Activated CD4-positive, alpha-beta memory T cell treated with anti-CD3 and anti-CD28 coated beads, Interleukin-2, amount 10 ng/mL, durations not matched to agents 7 days and 5 days (primary cell): Measurements from ENCODE around the gene ISM1. TPM values are rescaled to one million over a fixed set of nuclear protein-coding genes. Genes with fewer than 3 reads are reported as not detected.

Experiments used
- CTCF ChIA-PET: fragments of 350-600 bp; sonication (Branson Sonifier 250); formaldehyde crosslinking; loops from one replicate; lab custom pipeline; 2021; ENCODE audit warnings: antibody characterized with exemption, inconsistent platforms; lab: Charles Lee
- POLR2A ChIA-PET: fragments of 350-600 bp; sonication (Branson Sonifier 250); formaldehyde crosslinking; loops from one replicate; lab custom pipeline; 2021; ENCODE audit warnings: antibody characterized with exemption; lab: Charles Lee
- DNase-seq: peaks from one replicate; pipeline ENCODE4 v3.0.0-alpha.2; 2020
- H3K27ac Mint-ChIP-seq: one replicate; pipeline ENCODE4 v1.8.0; 2021; ENCODE audit warnings: mild to moderate bottlenecking, mixed read lengths
- H3K27me3 Mint-ChIP-seq: one replicate; pipeline ENCODE4 v1.8.0; 2021; ENCODE audit warnings: mixed read lengths
- H3K36me3 Mint-ChIP-seq: one replicate; pipeline ENCODE4 v1.8.0; 2021; ENCODE audit warnings: low read depth, mixed read lengths
- H3K4me1 Mint-ChIP-seq: one replicate; pipeline ENCODE4 v1.8.0; 2021; ENCODE audit warnings: mixed read lengths
- H3K4me3 Mint-ChIP-seq: one replicate; pipeline ENCODE4 v1.8.0; 2021; ENCODE audit warnings: mild to moderate bottlenecking, mixed read lengths
- H3K9me3 Mint-ChIP-seq: one replicate; pipeline ENCODE4 v1.8.0; 2021; ENCODE audit warnings: mixed read lengths
- total RNA-seq, 2 experiments: library from RNA; stranded (reverse); gene quantifications; one replicate each; pipeline ENCODE4 v1.2.3, GENCODE V29; 2021

Gene ISM1
- total RNA-seq, 2 experiments from 2014 or later = not detected

DNA sequence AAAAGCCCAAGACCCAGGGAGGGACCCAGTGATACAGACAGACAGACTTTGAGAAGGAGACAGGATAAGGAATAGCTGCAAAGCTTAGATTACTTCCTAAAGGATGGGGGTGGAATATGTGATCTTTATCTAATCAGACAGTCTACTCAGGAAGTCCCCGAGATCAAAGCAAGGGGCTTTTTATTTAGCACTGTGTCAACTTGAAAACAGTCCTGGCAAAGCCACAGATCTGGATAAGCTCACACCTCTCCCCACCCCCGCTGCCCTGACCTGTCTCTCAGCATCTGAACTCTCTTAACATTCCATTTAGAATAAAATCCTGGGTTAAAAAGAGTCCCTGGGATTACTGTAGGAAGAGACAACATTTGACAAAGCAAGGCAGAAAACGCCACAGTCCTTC lies 101.5 kb downstream of the ISM1 start:
- no peak overlapping the region for H3K4me3 Mint-ChIP-seq
- no peaks in the 10 kb centered on the region for H3K36me3 Mint-ChIP-seq
- peaks cover 4% of the 10 kb centered on the region for H3K9me3 Mint-ChIP-seq
- no peak for DNase-seq
- H3K27ac Mint-ChIP-seq = no peak overlapping the region
- CTCF ChIA-PET = no interaction called here
- no peaks in the 10 kb centered on the region for H3K4me1 Mint-ChIP-seq
- POLR2A ChIA-PET = no interaction called here
- H3K27me3 Mint-ChIP-seq = peaks cover 12% of the 10 kb centered on the region

DNA sequence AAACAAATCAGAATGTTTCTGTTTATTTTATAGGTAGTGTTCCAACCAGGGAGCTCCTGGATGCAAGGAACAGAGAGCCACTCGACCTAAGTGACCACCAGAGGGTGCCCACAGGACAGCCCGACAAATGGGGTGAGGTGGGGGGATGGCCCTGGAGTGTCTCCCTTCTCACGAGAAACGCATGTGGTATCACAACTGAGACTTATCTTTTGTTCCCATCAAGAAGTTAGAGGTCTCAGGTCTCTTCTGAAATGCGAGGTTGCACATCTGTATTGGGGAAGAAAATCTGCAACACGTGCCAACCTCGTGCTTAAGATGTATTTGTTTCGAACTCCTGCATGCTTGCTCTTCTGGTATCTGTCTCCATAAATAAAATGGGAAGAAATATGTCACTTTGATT lies 104.0 kb downstream of the ISM1 start:
- no peak overlapping the region for H3K27ac Mint-ChIP-seq
- no peak overlapping the region for H3K4me3 Mint-ChIP-seq
- H3K36me3 Mint-ChIP-seq = no peaks in the 10 kb centered on the region
- no peaks in the 10 kb centered on the region for H3K4me1 Mint-ChIP-seq
- ChIA-PET POLR2A (no interaction called here), CTCF (interaction anchor here (1.1 to 1.7 kb wide), 2 partner anchors 221 to 446 kb away, joined by 5 to 7 read pairs; no protein-coding TSS in a partner anchor)
- DNase-seq = no peak
- no peaks in the 10 kb centered on the region for H3K9me3 Mint-ChIP-seq
- H3K27me3 Mint-ChIP-seq = peaks cover 17% of the 10 kb centered on the region

DNA sequence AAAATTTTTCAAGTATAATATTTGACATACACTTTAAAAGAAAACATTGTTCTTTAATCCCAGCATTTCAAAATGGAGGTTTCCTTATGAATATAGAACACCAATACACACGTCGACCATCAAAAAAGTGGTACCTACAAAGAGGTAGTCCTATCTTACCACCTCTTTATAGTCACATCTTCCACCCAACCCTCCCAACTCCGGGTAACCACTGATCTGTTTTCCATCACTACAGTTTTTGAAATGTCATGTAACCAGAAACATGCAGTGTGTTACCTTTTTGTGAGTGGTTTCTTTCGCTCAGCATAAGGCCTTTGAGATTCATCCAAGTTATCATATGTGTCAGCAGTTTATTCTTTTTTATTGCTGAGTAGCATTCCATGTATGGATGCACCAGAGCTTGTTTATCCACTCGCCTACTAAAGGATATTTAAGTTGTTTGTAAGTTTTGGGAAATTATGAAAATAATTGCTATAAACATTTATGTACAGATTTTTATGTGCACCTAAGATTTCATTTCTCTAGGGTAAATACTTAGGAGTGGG lies 104.8 kb downstream of the ISM1 start:
- H3K27me3 Mint-ChIP-seq = peaks cover 20% of the 10 kb centered on the region
- H3K4me1 Mint-ChIP-seq = no peaks in the 10 kb centered on the region
- no peaks in the 10 kb centered on the region for H3K9me3 Mint-ChIP-seq
- no peak for DNase-seq
- H3K27ac Mint-ChIP-seq = no peak overlapping the region
- ChIA-PET POLR2A (no interaction called here), CTCF (no interaction called here)
- no peak overlapping the region for H3K4me3 Mint-ChIP-seq
- H3K36me3 Mint-ChIP-seq = no peaks in the 10 kb centered on the region

DNA sequence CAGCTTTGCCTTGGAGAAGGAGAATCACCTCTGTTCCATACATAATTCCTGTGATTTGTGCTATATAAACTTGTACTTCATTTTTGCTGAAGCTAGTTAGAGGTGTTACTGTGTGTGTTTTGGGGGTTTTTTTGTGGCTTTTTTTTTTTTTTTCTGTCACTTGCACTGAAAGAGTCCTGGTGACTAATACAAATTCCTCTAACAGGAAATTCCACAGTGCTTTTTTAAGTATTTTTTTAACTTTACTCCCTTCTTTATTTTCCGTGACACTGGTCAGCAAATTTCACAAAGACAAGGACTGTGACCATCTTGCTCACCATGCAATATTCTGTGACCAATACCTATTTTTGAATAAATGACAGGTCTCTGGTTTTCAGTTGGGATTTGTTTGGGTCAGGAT lies 110.5 kb downstream of the ISM1 start:
- ChIA-PET CTCF (no interaction called here), POLR2A (no interaction called here)
- Mint-ChIP-seq H3K27me3 (peaks cover 10% of the 10 kb centered on the region), H3K9me3 (no peaks in the 10 kb centered on the region), H3K4me1 (no peaks in the 10 kb centered on the region), H3K4me3 (no peak overlapping the region), H3K36me3 (no peaks in the 10 kb centered on the region), H3K27ac (no peak overlapping the region)
- DNase-seq = no peak

DNA sequence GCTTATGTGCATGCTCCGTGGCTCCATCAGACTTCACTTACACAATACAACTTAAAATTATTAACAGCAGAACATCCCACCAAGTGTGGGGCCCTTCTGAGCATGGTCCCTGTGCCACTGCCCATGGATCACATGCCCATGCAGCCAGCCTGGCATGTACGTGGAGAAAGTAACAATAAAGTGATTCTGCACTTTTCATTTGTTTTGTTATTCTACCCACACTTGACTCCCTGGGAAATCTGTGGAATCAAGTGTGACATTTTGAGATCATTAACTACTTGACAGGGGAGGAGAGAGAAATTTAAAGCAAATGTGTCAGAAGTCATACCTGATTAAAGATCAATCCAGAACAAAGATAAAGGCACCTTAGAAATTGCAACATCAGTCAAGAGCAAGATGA lies 112.0 kb downstream of the ISM1 start:
- no peaks in the 10 kb centered on the region for H3K9me3 Mint-ChIP-seq
- no peaks in the 10 kb centered on the region for H3K36me3 Mint-ChIP-seq
- POLR2A ChIA-PET = no interaction called here
- H3K4me3 Mint-ChIP-seq = no peak overlapping the region
- no peak overlapping the region for H3K27ac Mint-ChIP-seq
- peaks cover 9% of the 10 kb centered on the region for H3K27me3 Mint-ChIP-seq
- DNase-seq = no peak
- no peaks in the 10 kb centered on the region for H3K4me1 Mint-ChIP-seq
- CTCF ChIA-PET = interaction anchor here (0.8 kb wide), 1 partner anchor 30 kb away, joined by 3 read pairs; no protein-coding TSS in a partner anchor

DNA sequence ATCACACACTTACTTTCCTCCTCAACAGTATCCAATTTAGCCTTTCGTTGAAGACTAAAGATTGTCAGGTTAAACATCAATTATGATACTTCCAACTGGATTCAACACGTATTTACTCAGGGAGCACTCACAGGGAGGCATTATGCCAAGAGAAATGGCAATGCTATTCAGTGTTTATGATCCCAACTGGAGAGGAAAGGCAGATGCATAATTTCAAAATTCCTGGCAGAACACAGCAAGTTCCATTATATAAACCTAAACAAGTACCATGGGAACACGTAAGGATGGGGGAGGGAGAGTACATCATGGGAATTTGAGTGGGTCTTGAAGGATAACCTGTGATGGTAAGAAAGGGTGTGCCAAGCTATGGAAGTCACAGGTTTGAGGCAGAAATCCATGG lies 112.7 kb downstream of the ISM1 start:
- Mint-ChIP-seq H3K36me3 (no peaks in the 10 kb centered on the region), H3K9me3 (no peaks in the 10 kb centered on the region), H3K27me3 (peaks cover 7% of the 10 kb centered on the region), H3K4me3 (no peak overlapping the region), H3K27ac (no peak overlapping the region), H3K4me1 (no peaks in the 10 kb centered on the region)
- POLR2A ChIA-PET = no interaction called here
- CTCF ChIA-PET = no interaction called here
- DNase-seq = no peak

DNA sequence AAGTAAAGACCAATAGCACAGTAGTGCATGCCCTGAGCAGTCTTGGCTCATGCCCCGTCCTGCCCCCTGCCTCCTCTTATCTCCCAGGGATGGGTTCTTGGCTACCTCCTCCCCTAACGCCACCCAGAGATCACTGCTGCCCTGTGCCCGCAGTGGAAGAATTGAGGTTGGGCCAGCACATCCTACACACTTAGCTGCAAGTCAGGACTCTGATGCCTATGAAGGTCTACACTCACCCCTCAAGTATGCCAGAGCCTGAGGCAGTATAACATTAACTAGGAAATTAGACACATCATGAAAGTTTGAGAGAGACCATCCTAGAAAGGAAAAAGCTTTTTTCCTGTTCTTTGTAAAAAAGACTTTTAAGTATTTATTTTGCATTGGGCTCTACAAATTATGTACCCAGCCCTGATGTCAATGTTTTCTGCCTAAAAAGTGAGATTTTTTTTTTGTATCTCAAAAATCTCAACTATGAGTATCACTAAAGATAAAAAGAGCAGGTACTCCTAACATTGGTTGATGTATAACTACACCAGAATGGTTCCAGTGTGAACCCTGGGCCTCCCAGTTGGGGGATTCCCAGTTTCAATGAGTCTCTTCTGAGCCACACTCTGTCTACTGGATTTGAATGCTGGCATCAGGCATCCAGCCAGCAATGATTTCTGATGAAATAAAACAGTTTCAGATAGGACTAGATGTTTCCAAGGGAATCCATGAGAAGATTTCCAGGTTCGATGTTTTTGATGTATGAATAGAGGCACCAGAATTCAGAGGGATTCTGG lies 115.4 kb downstream of the ISM1 start:
- Mint-ChIP-seq H3K4me1 (no peaks in the 10 kb centered on the region), H3K27ac (no peak overlapping the region), H3K27me3 (peaks cover 1% of the 10 kb centered on the region), H3K36me3 (no peaks in the 10 kb centered on the region), H3K4me3 (no peak overlapping the region), H3K9me3 (no peaks in the 10 kb centered on the region)
- POLR2A ChIA-PET = no interaction called here
- CTCF ChIA-PET = no interaction called here
- no peak for DNase-seq

DNA sequence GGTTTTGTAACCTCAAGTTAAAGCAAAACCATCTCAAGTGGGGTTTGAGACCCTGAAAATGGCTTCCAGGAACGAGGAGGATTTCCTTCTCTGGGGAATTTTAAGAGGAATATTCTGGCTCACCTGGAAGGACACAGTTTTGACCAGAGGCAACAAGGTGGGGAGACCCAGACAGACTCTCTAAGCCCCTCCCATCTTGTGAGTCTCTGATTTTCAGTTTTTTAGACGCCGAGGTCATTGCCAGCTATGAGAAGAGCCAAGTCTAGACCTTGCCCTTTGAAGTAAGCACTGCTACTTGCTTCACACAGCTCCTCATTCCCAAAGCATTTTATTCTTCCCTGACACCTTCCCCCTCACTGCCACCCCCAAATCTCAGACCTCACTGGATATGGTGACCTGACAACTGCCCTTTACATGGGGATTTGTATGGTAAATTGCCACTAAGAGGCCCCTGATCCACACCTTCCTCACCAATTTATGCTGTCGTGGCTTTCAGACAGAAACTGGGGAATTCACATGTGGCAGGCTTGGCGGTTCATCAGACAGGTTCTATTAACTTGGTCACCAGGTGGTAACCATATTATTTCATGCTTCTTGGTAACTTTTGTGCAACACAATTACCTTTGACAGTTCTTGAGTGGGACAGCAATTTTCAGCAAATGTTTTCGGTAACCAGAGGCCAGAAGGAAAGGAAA lies 116.2 kb downstream of the ISM1 start:
- DNase-seq = no peak
- H3K27ac Mint-ChIP-seq = no peak overlapping the region
- H3K9me3 Mint-ChIP-seq = no peaks in the 10 kb centered on the region
- H3K27me3 Mint-ChIP-seq = peaks cover 1% of the 10 kb centered on the region
- no peaks in the 10 kb centered on the region for H3K4me1 Mint-ChIP-seq
- POLR2A ChIA-PET = no interaction called here
- CTCF ChIA-PET = no interaction called here
- no peak overlapping the region for H3K4me3 Mint-ChIP-seq
- H3K36me3 Mint-ChIP-seq = no peaks in the 10 kb centered on the region

DNA sequence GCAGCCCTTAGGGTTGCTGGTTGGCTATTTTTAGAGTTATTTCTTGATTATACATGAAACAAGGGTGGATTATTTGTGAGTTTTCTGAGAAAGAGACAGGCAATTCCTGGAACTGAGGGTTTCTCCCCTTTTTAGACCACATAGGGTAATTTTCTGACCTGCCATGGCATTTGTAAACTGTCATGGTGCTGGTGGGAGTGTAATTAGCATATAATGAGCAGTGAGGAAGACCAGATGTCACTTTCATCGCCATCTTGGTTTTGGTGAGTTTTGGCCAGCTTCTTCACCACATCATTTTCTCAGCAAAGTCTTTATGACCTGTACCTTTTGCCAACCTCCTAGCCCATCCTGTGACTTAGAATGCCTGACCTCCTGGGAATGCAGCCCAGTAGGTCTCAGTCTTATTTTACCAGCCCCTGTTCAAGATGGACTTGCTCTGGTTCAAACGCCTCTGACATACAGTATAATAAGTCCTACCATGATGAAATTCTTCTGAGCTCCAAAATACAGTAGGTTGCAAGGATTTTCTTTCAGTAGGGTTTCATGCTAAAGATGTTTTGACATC lies 117.1 kb downstream of the ISM1 start:
- Mint-ChIP-seq H3K27ac (no peak overlapping the region), H3K4me3 (no peak overlapping the region), H3K36me3 (no peaks in the 10 kb centered on the region), H3K9me3 (no peaks in the 10 kb centered on the region), H3K27me3 (peaks cover 1% of the 10 kb centered on the region), H3K4me1 (no peaks in the 10 kb centered on the region)
- ChIA-PET POLR2A (no interaction called here), CTCF (no interaction called here)
- no peak for DNase-seq

DNA sequence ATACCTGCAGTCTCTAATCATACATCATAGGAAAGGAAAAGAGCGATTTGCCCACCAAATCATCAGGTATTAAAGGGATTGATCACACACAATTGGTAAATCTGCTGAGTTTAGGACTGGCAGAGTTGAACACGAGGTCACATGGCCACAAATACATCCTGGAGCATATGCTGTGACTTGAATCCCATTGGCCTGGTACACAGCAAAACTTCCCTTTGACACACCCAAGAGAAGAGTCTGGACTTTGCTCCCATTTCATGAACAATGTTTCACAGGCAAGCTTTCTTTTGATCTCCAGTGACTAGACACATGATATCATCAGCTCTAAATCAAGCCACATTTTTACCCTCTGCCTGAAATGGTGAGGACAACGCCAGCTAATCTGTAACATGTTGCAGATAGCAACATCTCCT lies 117.9 kb downstream of the ISM1 start:
- no peak for DNase-seq
- ChIA-PET POLR2A (no interaction called here), CTCF (no interaction called here)
- H3K27me3 Mint-ChIP-seq = no peaks in the 10 kb centered on the region
- H3K4me3 Mint-ChIP-seq = no peak overlapping the region
- no peaks in the 10 kb centered on the region for H3K4me1 Mint-ChIP-seq
- H3K9me3 Mint-ChIP-seq = peaks cover 2% of the 10 kb centered on the region
- no peak overlapping the region for H3K27ac Mint-ChIP-seq
- no peaks in the 10 kb centered on the region for H3K36me3 Mint-ChIP-seq

DNA sequence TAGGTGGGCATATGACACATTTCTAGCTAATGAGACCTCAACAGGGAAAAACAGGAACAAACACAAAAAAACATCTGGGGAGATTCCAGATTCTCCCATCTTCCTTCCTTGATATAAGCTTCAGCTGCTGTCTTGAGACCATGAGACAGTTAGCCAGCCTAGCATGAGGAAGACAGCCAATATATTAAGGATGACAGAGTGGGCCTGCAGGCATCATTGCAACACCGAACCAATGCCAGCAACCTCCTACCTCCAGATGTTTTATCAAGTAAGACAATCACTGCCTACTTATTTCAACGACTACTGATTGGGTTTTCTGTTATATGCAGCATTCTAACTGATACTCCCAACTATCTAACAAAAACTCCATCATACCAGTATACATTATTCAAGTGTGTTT lies 119.0 kb downstream of the ISM1 start:
- H3K9me3 Mint-ChIP-seq = peaks cover 2% of the 10 kb centered on the region

DNA sequence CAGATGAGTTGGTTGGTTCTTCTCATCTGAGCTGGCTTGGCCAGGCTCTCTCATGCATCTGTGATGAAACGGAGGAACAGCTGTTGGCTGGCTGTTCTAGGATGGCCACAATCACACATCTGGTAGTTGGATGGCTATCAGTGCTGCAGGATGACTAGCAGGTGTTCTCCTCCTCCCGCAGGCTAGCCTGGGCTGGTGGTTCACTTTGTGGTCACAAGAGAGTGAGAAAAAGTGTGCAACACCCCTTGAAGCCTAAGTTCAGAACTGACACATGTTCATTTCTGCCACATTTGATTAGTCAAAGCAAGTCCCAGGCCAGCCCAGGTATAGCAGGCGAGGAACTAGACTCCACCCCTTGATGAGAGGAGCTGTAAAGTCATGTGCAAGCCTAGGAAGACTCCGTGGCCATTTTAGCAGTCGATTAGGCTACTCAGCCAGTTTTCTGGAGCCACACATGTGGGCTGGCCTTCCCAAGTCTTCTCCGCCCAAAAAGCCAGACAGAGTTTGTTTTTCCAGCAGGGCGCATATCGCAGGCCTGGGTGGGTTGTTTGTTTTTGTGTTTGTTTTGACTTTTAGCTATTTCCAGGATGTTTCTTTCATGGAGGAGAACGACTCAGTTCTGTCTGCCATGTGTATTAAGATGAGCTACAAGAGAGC lies 120.8 kb downstream of the ISM1 start:
- POLR2A ChIA-PET = no interaction called here
- Mint-ChIP-seq H3K4me3 (no peak overlapping the region), H3K36me3 (no peaks in the 10 kb centered on the region), H3K4me1 (no peaks in the 10 kb centered on the region), H3K27me3 (no peaks in the 10 kb centered on the region), H3K27ac (no peak overlapping the region), H3K9me3 (peaks cover 2% of the 10 kb centered on the region)
- CTCF ChIA-PET = no interaction called here
- DNase-seq = no peak

More for the DNA sequence above, 119.0 kb downstream of the ISM1 start:
- H3K4me3 Mint-ChIP-seq = no peak overlapping the region
- POLR2A ChIA-PET = no interaction called here
- CTCF ChIA-PET = no interaction called here
- no peaks in the 10 kb centered on the region for H3K27me3 Mint-ChIP-seq
- no peak for DNase-seq
- no peaks in the 10 kb centered on the region for H3K4me1 Mint-ChIP-seq
- no peak overlapping the region for H3K27ac Mint-ChIP-seq
- H3K36me3 Mint-ChIP-seq = no peaks in the 10 kb centered on the region
